Keratinocyte (primary cell): Measurements from ENCODE around the gene DSC3. TPM values are rescaled to one million over a fixed set of nuclear protein-coding genes. Genes with fewer than 3 reads are reported as not detected.

Experiments used
- DNase-seq: peaks from one replicate; pipeline ENCODE4 v3.0.0-alpha.2; 2011; ENCODE audit warnings: low read depth, missing footprints, low spot score
- FAIRE-seq: peaks from 2 replicates; lab custom pipeline; 2011; peaks lifted over from hg19 to GRCh38; lab: Jason Lieb, UNC
- H2AFZ ChIP-seq: 2 replicates; pipeline ENCODE4 v1.6.0; 2012; ENCODE audit warnings: low read length, control low read depth, inconsistent platforms; ENCODE audit not compliant: control insufficient read depth
- H3K27ac ChIP-seq: 2 replicates; pipeline ENCODE4 v1.5.1; 2011; ENCODE audit warnings: low read length; ENCODE audit not compliant: control insufficient read depth, insufficient read depth
- H3K27me3 ChIP-seq: 3 replicates; pipeline ENCODE4 v1.6.0; 2011; ENCODE audit warnings: low read length; ENCODE audit not compliant: control insufficient read depth, insufficient read depth; ENCODE audit errors: extremely low read depth
- H3K36me3 ChIP-seq, 2 experiments: 2 replicates in 1 of 2; 3 replicates in 1 of 2; pipeline ENCODE4 v1.5.1; 2011; ENCODE audit warnings: low read length in 2 of 2, mild to moderate bottlenecking in 1 of 2; ENCODE audit not compliant: control insufficient read depth in 2 of 2, insufficient read depth in 2 of 2; ENCODE audit errors: extremely low read depth in 1 of 2
- H3K4me1 ChIP-seq: 3 replicates; pipeline ENCODE4 v1.5.1; 2011; ENCODE audit warnings: low read length; ENCODE audit not compliant: control insufficient read depth, insufficient read depth; ENCODE audit errors: extremely low read depth
- H3K4me2 ChIP-seq: 3 replicates; pipeline ENCODE4 v1.6.0; 2011; ENCODE audit warnings: low read depth, low read length; ENCODE audit not compliant: control insufficient read depth, insufficient read depth; ENCODE audit errors: extremely low read depth
- H3K4me3 ChIP-seq, 3 experiments: fragments of 200-600 bp in 1 of 3; sonication (generic) in 1 of 3; 2 replicates in 2 of 3; 3 replicates in 1 of 3; pipeline ENCODE4 v1.5.1; 2011 to 2016; ENCODE audit warnings: low read length in 3 of 3, mild to moderate bottlenecking in 3 of 3, control low read depth in 2 of 3, inconsistent platforms in 1 of 3, low read depth in 1 of 3, mixed read lengths in 1 of 3, mixed run types in 1 of 3, moderate library complexity in 1 of 3; ENCODE audit not compliant: control insufficient read depth in 2 of 3, insufficient read depth in 2 of 3; ENCODE audit errors: extremely low read depth in 1 of 3
- H3K79me2 ChIP-seq: 2 replicates; pipeline ENCODE4 v1.6.0; 2012; ENCODE audit warnings: low read length; ENCODE audit not compliant: control insufficient read depth, insufficient read depth
- H3K9ac ChIP-seq: 3 replicates; pipeline ENCODE4 v1.6.0; 2011; ENCODE audit warnings: low read length; ENCODE audit not compliant: control insufficient read depth, insufficient read depth; ENCODE audit errors: extremely low read depth
- H3K9me1 ChIP-seq: 3 replicates; pipeline ENCODE4 v1.6.0; 2011; ENCODE audit warnings: low read length; ENCODE audit not compliant: control insufficient read depth, insufficient read depth; ENCODE audit errors: extremely low read depth
- H3K9me3 ChIP-seq: 2 replicates; pipeline ENCODE4 v1.5.1; 2012; ENCODE audit warnings: low read depth, low read length; ENCODE audit not compliant: control insufficient read depth
- H4K20me1 ChIP-seq: 3 replicates; pipeline ENCODE4 v1.6.0; 2011; ENCODE audit warnings: low read length; ENCODE audit not compliant: control insufficient read depth, insufficient read depth; ENCODE audit errors: extremely low read depth
- EZH2 ChIP-seq: IDR thresholded peaks from one replicate; pipeline ENCODE4 v1.6.1; 2012; ENCODE audit warnings: inconsistent platforms, mild to moderate bottlenecking, low read length, moderate library complexity
- dilution Hi-C: fragments of 300-500 bp; cut with MboI; formaldehyde crosslinking; loops from one replicate; pipeline ENCODE4 v1.7.0; 2020; ENCODE audit warnings: low sequenced_read_pairs; ENCODE audit not compliant: extremely low pct_ligation_motif_present
- polyA plus RNA-seq, 5 experiments: library from polyadenylated mRNA; depleted of rRNA in 3 of 5; stranded (reverse) in 3 of 5; stranded (forward) in 1 of 5; unstranded in 1 of 5; fragments of >200 nt; gene quantifications; 1 replicate in 1 of 5; 2 replicates in 3 of 5; 3 replicates in 1 of 5; pipeline versions ENCODE4 v1.2.1 to v1.2.3, GENCODE V29; 2011 to 2012; ENCODE audit warnings: missing spikeins in 2 of 5, low read depth in 1 of 5, low replicate concordance in 1 of 5
- TF ChIP-seq, protein P1 (sequence below), 3 experiments: IDR thresholded peaks in 1 of 3; conservative IDR thresholded peaks in 1 of 3; optimal IDR thresholded peaks in 1 of 3; 2 replicates in 2 of 3; 3 replicates in 1 of 3; pipeline versions ENCODE3 to v1.5.1; 2011; ENCODE audit warnings: low read length in 3 of 3, mild to moderate bottlenecking in 3 of 3, moderate library complexity in 2 of 3, control low read depth in 1 of 3, inconsistent platforms in 1 of 3; ENCODE audit not compliant: insufficient read depth in 2 of 3; ENCODE audit errors: extremely low read depth in 1 of 3

The DSC3 gene
- polyA plus RNA-seq, 1 donor (not counting 4 experiments of a cell fraction or from before 2014, with no cell fraction given), result 116 TPM

DNA sequence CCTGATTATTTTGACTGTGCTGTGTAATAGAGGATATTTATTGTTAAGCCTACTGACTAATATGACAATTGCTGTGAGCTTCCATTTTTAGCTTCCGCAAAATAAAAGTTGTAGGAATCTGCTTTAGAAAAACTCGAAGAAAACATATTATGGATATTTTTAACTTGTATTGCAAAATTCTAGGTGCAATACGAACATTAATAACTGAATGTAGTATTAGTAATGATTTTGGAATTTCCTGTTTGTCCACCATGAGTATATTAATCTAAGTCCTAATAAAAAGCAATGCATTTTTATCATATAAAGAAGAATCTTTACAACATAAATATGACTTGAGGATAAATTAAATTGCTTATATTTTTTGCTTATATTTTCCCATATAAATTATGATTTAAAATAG is 2.4 kb upstream of the DSC3 start:
- Histone ChIP-seq H3K9me1 (no peaks in the 10 kb centered on the region), H3K27ac (peak overlapping the region; percentile 71), H4K20me1 (no peaks in the 10 kb centered on the region), H2AFZ (no peak overlapping the region), H3K9me3 (no peaks in the 10 kb centered on the region), H3K27me3 (no peaks in the 10 kb centered on the region), H3K9ac (no peak overlapping the region), H3K79me2 (peaks cover 26% of the 10 kb centered on the region), H3K4me1 (peaks cover 59% of the 10 kb centered on the region), H3K4me2 (peak overlapping the region; percentile 52), H3K4me3 (peak overlapping the region in 1 of 3 experiments; percentile 19), H3K36me3 (no peaks in the 10 kb centered on the region)
- DNase-seq, result no peak
- dilution Hi-C loops, result no loop called here
- no peak for FAIRE-seq
- TF ChIP-seq, protein P1, sequence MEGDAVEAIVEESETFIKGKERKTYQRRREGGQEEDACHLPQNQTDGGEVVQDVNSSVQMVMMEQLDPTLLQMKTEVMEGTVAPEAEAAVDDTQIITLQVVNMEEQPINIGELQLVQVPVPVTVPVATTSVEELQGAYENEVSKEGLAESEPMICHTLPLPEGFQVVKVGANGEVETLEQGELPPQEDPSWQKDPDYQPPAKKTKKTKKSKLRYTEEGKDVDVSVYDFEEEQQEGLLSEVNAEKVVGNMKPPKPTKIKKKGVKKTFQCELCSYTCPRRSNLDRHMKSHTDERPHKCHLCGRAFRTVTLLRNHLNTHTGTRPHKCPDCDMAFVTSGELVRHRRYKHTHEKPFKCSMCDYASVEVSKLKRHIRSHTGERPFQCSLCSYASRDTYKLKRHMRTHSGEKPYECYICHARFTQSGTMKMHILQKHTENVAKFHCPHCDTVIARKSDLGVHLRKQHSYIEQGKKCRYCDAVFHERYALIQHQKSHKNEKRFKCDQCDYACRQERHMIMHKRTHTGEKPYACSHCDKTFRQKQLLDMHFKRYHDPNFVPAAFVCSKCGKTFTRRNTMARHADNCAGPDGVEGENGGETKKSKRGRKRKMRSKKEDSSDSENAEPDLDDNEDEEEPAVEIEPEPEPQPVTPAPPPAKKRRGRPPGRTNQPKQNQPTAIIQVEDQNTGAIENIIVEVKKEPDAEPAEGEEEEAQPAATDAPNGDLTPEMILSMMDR (optimal IDR thresholded peaks at IDR 0.05 in 1 of 3, IDR thresholded peaks at IDR 0.05 in 1 of 3, conservative IDR thresholded peaks at IDR 0.05 in 1 of 3; ENCODE audit: extremely low read depth in 1 of 3, insufficient read depth in 2 of 3, low read length in 3 of 3), result no peak
- no peak for TF ChIP-seq EZH2

DNA sequence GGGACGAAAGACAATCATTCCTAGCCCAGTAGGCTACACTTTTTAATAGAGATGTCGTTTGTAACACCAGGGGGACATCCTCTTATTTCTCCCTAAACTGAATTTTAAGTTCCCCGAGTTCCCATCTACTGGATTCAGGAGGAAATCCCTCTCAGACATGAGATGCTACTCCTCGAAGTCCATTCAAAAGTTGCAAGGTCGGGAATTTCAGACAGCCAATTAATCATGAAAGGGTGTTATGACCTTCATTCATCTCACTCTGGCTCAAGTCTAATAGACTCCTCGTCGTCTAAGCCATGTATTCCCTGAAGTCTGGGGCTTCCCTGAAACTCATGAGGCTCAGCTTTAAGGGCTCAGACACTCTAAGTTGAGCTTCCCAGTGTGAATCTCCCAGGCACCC is 1.2 kb upstream of the DSC3 start:
- H3K9me3 ChIP-seq, result no peaks in the 10 kb centered on the region
- no peak overlapping the region for H2AFZ ChIP-seq
- no peak overlapping the region for H3K9ac ChIP-seq
- peaks cover 56% of the 10 kb centered on the region for H3K4me1 ChIP-seq
- no peaks in the 10 kb centered on the region for H3K36me3 ChIP-seq
- no peaks in the 10 kb centered on the region for H4K20me1 ChIP-seq
- dilution Hi-C loops, result no loop called here
- no peak overlapping the region for H3K4me2 ChIP-seq
- H3K27me3 ChIP-seq, result no peaks in the 10 kb centered on the region
- H3K9me1 ChIP-seq, result no peaks in the 10 kb centered on the region
- peaks cover 38% of the 10 kb centered on the region for H3K79me2 ChIP-seq
- H3K4me3 ChIP-seq, result no peak overlapping the region
- DNase-seq (no peak), FAIRE-seq (no peak)
- no peak for TF ChIP-seq EZH2
- TF ChIP-seq, protein P1 (optimal IDR thresholded peaks at IDR 0.05 in 1 of 3, IDR thresholded peaks at IDR 0.05 in 1 of 3, conservative IDR thresholded peaks at IDR 0.05 in 1 of 3; ENCODE audit: extremely low read depth in 1 of 3, insufficient read depth in 2 of 3, low read length in 3 of 3), result no peak
- no peak overlapping the region for H3K27ac ChIP-seq
